Bronchial epithelial cell (primary cell): ENCODE data around the gene EXOC6B. TPM values are rescaled to one million over a fixed set of nuclear protein-coding genes. Genes with fewer than 3 reads are reported as not detected.
A peak's percentile ranks its signal among the peaks of the same experiment; 100 is the strongest.
"Not testable (repeated sequence)": the region's sequence is repeated elsewhere in the genome, so short reads cannot be mapped to it uniquely, and the experiment has no call there.

Experiments used
- DNase-seq: peaks from one replicate; pipeline ENCODE4 v3.0.0-alpha.2; 2010; ENCODE audit warnings: low read depth
- FAIRE-seq: peaks from 2 replicates; lab custom pipeline; 2011; peaks lifted over from hg19 to GRCh38; lab: Jason Lieb, UNC
- H3K27me3 ChIP-seq: 2 replicates; pipeline ENCODE4 v1.5.1; 2011; ENCODE audit warnings: low read length; ENCODE audit not compliant: control insufficient read depth, insufficient read depth
- H3K36me3 ChIP-seq: 2 replicates; pipeline ENCODE4 v1.5.1; 2011; ENCODE audit warnings: low read length; ENCODE audit not compliant: control insufficient read depth, insufficient read depth
- H3K4me3 ChIP-seq: 2 replicates; pipeline ENCODE4 v1.5.1; 2011; ENCODE audit warnings: mild to moderate bottlenecking, low read depth, low read length, control low read depth
- CTCF ChIP-seq: IDR thresholded peaks from 2 replicates; pipeline ENCODE4 v1.5.1; 2011; ENCODE audit warnings: mild to moderate bottlenecking, moderate library complexity, low read length, control low read depth, inconsistent platforms; ENCODE audit not compliant: insufficient read depth, severe bottlenecking
- total RNA-seq: library from RNA; depleted of rRNA; stranded (reverse); fragments of >200 nt; gene quantifications from 2 replicates; pipeline ENCODE4 v1.2.1, GENCODE V29; 2014

Gene EXOC6B
- total RNA-seq, 1 donor from 2014 or later = 26.9 TPM

- FAIRE-seq (no peak), DNase-seq (no peak)
- H3K36me3 ChIP-seq = no peaks in the 10 kb centered on the region
- no peak overlapping the region for H3K4me3 ChIP-seq
- no peak for TF ChIP-seq CTCF
- no peaks in the 10 kb centered on the region for H3K27me3 ChIP-seq
Observed at GRCh38 chr2:72607189-72607588, 218.6 kb downstream of the EXOC6B start.

- Histone ChIP-seq H3K36me3 (no peaks in the 10 kb centered on the region), H3K4me3 (no peak overlapping the region), H3K27me3 (no peaks in the 10 kb centered on the region)
- FAIRE-seq (no peak), DNase-seq (peak; percentile 27)
- TF ChIP-seq CTCF = peak; percentile 21
Observed at GRCh38 chr2:72605836-72606442, 219.9 kb downstream of the EXOC6B start.

- FAIRE-seq = no peak
- TF ChIP-seq CTCF = no peak
Observed at GRCh38 chr2:72604468-72604867, 221.4 kb downstream of the EXOC6B start.

GRCh38 chr2:72603481-72603880 is 222.4 kb downstream of the EXOC6B start:
- no peaks in the 10 kb centered on the region for H3K36me3 ChIP-seq
- no peaks in the 10 kb centered on the region for H3K27me3 ChIP-seq
- H3K4me3 ChIP-seq = no peak overlapping the region
- DNase-seq = peak; percentile 14
- peak; percentile 40 for FAIRE-seq
- no peak for TF ChIP-seq CTCF

More at GRCh38 chr2:72604468-72604867, 221.4 kb downstream of the EXOC6B start:
- no peak for DNase-seq
- Histone ChIP-seq H3K36me3 (no peaks in the 10 kb centered on the region), H3K4me3 (no peak overlapping the region), H3K27me3 (no peaks in the 10 kb centered on the region)

- no peak overlapping the region for H3K4me3 ChIP-seq
- H3K36me3 ChIP-seq = no peaks in the 10 kb centered on the region
- no peaks in the 10 kb centered on the region for H3K27me3 ChIP-seq
- FAIRE-seq (no peak), DNase-seq (no peak)
- TF ChIP-seq CTCF = no peak
Observed at GRCh38 chr2:72602711-72603110, 223.1 kb downstream of the EXOC6B start.

GRCh38 chr2:72602095-72602494 is 223.7 kb downstream of the EXOC6B start:
- no peak for DNase-seq
- Histone ChIP-seq H3K27me3 (no peaks in the 10 kb centered on the region), H3K36me3 (no peaks in the 10 kb centered on the region), H3K4me3 (no peak overlapping the region)
- no peak for TF ChIP-seq CTCF
- no peak for FAIRE-seq

- not testable (repeated sequence) for H3K27me3 ChIP-seq, H3K4me3 ChIP-seq, DNase-seq, H3K36me3 ChIP-seq, FAIRE-seq
Observed at GRCh38 chr2:72583836-72584235, 242.0 kb downstream of the EXOC6B start.
